HepG2 (cell line): ENCODE measurements around the gene CDC42BPG. TPM values are rescaled to one million over a fixed set of nuclear protein-coding genes. Genes with fewer than 3 reads are reported as not detected.

Source experiments
- EED ChIP-seq: sonication (generic); formaldehyde crosslinking; IDR thresholded peaks from 2 replicates; pipeline ENCODE4 v1.5.0; 2020; ENCODE audit warnings: mild to moderate bottlenecking, missing genetic modification reagents
- GATAD2A ChIP-seq: IDR thresholded peaks from 2 replicates; pipeline ENCODE4 v1.6.1; 2016
- HNF1B ChIP-seq: sonication (generic); formaldehyde crosslinking; IDR thresholded peaks from 2 replicates; pipeline ENCODE4 v1.5.1; 2020; ENCODE audit warnings: mild to moderate bottlenecking, moderate library complexity, missing genetic modification reagents
- HNF4A ChIP-seq: sonication (generic); formaldehyde crosslinking; IDR thresholded peaks from 2 replicates; pipeline ENCODE4 v1.4.0; 2020; ENCODE audit warnings: missing genetic modification reagents
- KMT2A ChIP-seq: sonication (generic); formaldehyde crosslinking; IDR thresholded peaks from 2 replicates; pipeline ENCODE4 v1.4.0; 2020; ENCODE audit warnings: missing genetic modification reagents
- MAX ChIP-seq: IDR thresholded peaks from 2 replicates; pipeline ENCODE4 v1.6.1; 2012; ENCODE audit warnings: inconsistent platforms
- MXI1 ChIP-seq: IDR thresholded peaks from 3 replicates; pipeline ENCODE4 v1.6.1; 2012; ENCODE audit warnings: low read depth, low read length, inconsistent platforms, borderline replicate concordance
- PAXIP1 ChIP-seq: sonication (generic); formaldehyde crosslinking; conservative IDR thresholded peaks from 2 replicates; pipeline ENCODE4 v1.4.0; 2020; ENCODE audit warnings: mild to moderate bottlenecking, missing genetic modification reagents, moderate library complexity
- POLR2G ChIP-seq: fragments of 200-400 bp; formaldehyde crosslinking; IDR thresholded peaks from 2 replicates; pipeline ENCODE4 v1.6.1; 2018; ENCODE audit warnings: mild to moderate bottlenecking, low read depth, low read length, moderate library complexity
- PRDM15 ChIP-seq: sonication (generic); formaldehyde crosslinking; IDR thresholded peaks from 2 replicates; pipeline ENCODE4 v1.4.0; 2020; ENCODE audit warnings: missing genetic modification reagents
- TBX2 ChIP-seq: sonication (generic); formaldehyde crosslinking; IDR thresholded peaks from 2 replicates; pipeline ENCODE4 v1.5.0; 2020; ENCODE audit warnings: missing genetic modification reagents, mild to moderate bottlenecking, borderline replicate concordance
- ZBTB10 ChIP-seq: sonication (generic); formaldehyde crosslinking; IDR thresholded peaks from 2 replicates; pipeline ENCODE4 v1.4.0; 2020; ENCODE audit warnings: missing genetic modification reagents, borderline replicate concordance
- ZNF3 ChIP-seq: IDR thresholded peaks from 2 replicates; pipeline ENCODE4 v1.7.0; 2017; ENCODE audit warnings: inconsistent platforms
- ZNF501 ChIP-seq: sonication (generic); formaldehyde crosslinking; IDR thresholded peaks from 2 replicates; pipeline ENCODE4 v1.5.1; 2020; ENCODE audit warnings: mild to moderate bottlenecking, moderate library complexity, missing genetic modification reagents
- ZNF605 ChIP-seq: sonication (generic); formaldehyde crosslinking; IDR thresholded peaks from 2 replicates; pipeline ENCODE4 v1.8.0; 2022; ENCODE audit warnings: mild to moderate bottlenecking, missing genetic modification reagents
- polyA plus RNA-seq, 8 experiments: library from polyadenylated mRNA; depleted of rRNA in 3 of 8; stranded (reverse) in 7 of 8; unstranded in 1 of 8; fragments of >200 nt; fragmentation: Illumina TruSeq in 4 of 8; extraction: Trizol in 4 of 8; gene quantifications; 2 replicates each; pipeline versions ENCODE4 v1.2.1 to v1.2.3, GENCODE V29; 2011 to 2016; ENCODE audit warnings: low read depth in 4 of 8, missing spikeins in 1 of 8, mixed read lengths in 1 of 8; ENCODE audit not compliant: insufficient read depth in 1 of 8
- total RNA-seq, 5 experiments: library from RNA; depleted of rRNA; stranded (reverse); fragments of >200 nt; fragmentation: Illumina TruSeq; extraction: Trizol; gene quantifications; 2 replicates each; pipeline ENCODE4 v1.2.3, GENCODE V29; 2016; ENCODE audit warnings: low read depth in 1 of 5

Gene CDC42BPG
- total and polyA plus RNA-seq, 2 of the 13 experiments (the other 11 are each of a cell fraction or from before 2014, with no cell fraction given) = 0.55 to 1.4 TPM

- TF ChIP-seq ZBTB10 (CRISPR knock-in tag) = peak; percentile 60; the same call in 1 of the 2 replicates
- TF ChIP-seq HNF1B (CRISPR knock-in tag) = peak; percentile 94
- peak; percentile 49; the same call in 1 of the 2 replicates for TF ChIP-seq ZNF501 (CRISPR knock-in tag)
- no peak for TF ChIP-seq EED
- TF ChIP-seq MXI1 = peak; percentile 29; the same call in 1 of the 3 replicates
- TF ChIP-seq PRDM15 = peak; percentile 94
- peak; percentile 64 for TF ChIP-seq PAXIP1 (CRISPR knock-in tag)
- TF ChIP-seq HNF4A = peak; percentile 54
- 0 out of 2 replicates have a peak, but pooled peaks have one; percentile 24 for TF ChIP-seq ZNF605 (CRISPR knock-in tag)
- 0 out of 2 replicates have a peak, but pooled peaks have one; percentile 32 for TF ChIP-seq POLR2G
- TF ChIP-seq MAX = 0 out of 2 replicates have a peak, but pooled peaks have one; percentile 27
- 0 out of 2 replicates have a peak, but pooled peaks have one; percentile 26 for TF ChIP-seq ZNF3
- TF ChIP-seq TBX2 (CRISPR knock-in tag) = 0 out of 2 replicates have a peak, but pooled peaks have one; percentile 34
- TF ChIP-seq KMT2A (CRISPR knock-in tag) = 0 out of 2 replicates have a peak, but pooled peaks have one; percentile 20
- 0 out of 2 replicates have a peak, but pooled peaks have one; percentile 12 for TF ChIP-seq GATAD2A (CRISPR knock-in tag)
These were observed 28.5 kb upstream of the CDC42BPG start (continued) for GRCh38 chr11:64872790-64873488.
